Tracheal epithelial cell (primary cell): Measurements from ENCODE around the gene C7orf57. TPM values are rescaled to one million over a fixed set of nuclear protein-coding genes. Genes with fewer than 3 reads are reported as not detected.

Source experiments
- total RNA-seq: library from RNA; depleted of rRNA; stranded (reverse); fragments of >200 nt; gene quantifications from 2 replicates; pipeline ENCODE4 v1.2.1, GENCODE V29; 2014

Gene C7orf57
- 0.21 TPM in 1 of 2 replicates, not detected in the other for total RNA-seq

GRCh38 chr7:48035301-48035966 is at the start of gene C7orf57:
Gene C7orf57 (plus strand): TSS chr7:48035543. CDS start chr7:48036309, 766 bp downstream.

GRCh38 chr7:48028938-48029337 is 6.4 kb upstream of the C7orf57 start, which contains the start of gene SUN3:
Gene SUN3 (minus strand): TSS chr7:48029107. CDS start chr7:48028938, 169 bp downstream.

GRCh38 chr7:48089046-48090003 is 54.0 kb downstream of the C7orf57 start, which contains the start of gene UPP1:
Gene UPP1 (plus strand): TSS chr7:48089265. CDS start chr7:48094784, 5,519 bp downstream.

Other genes starting within 250 kb of the C7orf57 start
- gene PKD1L1, start 87.1 kb upstream of the C7orf57 start, total RNA-seq = under 0.01 TPM in 1 of 2 replicates, not detected in the other
- 13.7 and 14.9 TPM in 2 replicates for gene HUS1, start 55.9 kb upstream of the C7orf57 start, total RNA-seq
- gene SUN3, start 6.4 kb upstream of the C7orf57 start, total RNA-seq = not detected in 2 replicates
- gene UPP1, start 53.7 kb downstream of the C7orf57 start, total RNA-seq = 212 and 242 TPM in 2 replicates
- 0.24 and 1.5 TPM in 2 replicates for gene ABCA13, start 135.9 kb downstream of the C7orf57 start, total RNA-seq